GM18873 (cell line): ENCODE data around the gene EPN1.

Experiments used
- ATAC-seq: cut with Tn5 transposase; IDR thresholded peaks from one replicate; pipeline ENCODE4 v1.9.1; 2021; ENCODE audit warnings: mild to moderate bottlenecking, moderate library complexity, moderate number of reproducible peaks; ENCODE audit not compliant: unreplicated experiment, low FRiP score

The EPN1 gene

GRCh38 chr19:55690769-55691545 lies 15.9 kb downstream of the EPN1 start:
- ATAC-seq, result no peak

- ATAC-seq, result no peak
Observed at GRCh38 chr19:55691561-55692481, 16.8 kb downstream of the EPN1 start.

- no peak for ATAC-seq
Observed at GRCh38 chr19:55692681-55693081, 17.7 kb downstream of the EPN1 start.

GRCh38 chr19:55693336-55693974 lies 18.4 kb downstream of the EPN1 start:
- no peak for ATAC-seq

- no peak for ATAC-seq
Observed at GRCh38 chr19:55694241-55694655, 19.2 kb downstream of the EPN1 start.

- no peak for ATAC-seq
Observed at GRCh38 chr19:55694656-55695491, 19.8 kb downstream of the EPN1 start.

GRCh38 chr19:55695511-55696290 lies 20.7 kb downstream of the EPN1 start:
- ATAC-seq, result no peak

GRCh38 chr19:55696301-55697068 lies 21.5 kb downstream of the EPN1 start:
- ATAC-seq, result no peak

- ATAC-seq, result no peak
Observed at GRCh38 chr19:55697069-55697440, 22.0 kb downstream of the EPN1 start.

- ATAC-seq, result no peak
Observed at GRCh38 chr19:55697698-55698097, 22.7 kb downstream of the EPN1 start.

- ATAC-seq, result no peak
Observed at GRCh38 chr19:55698256-55698655, 23.2 kb downstream of the EPN1 start.

GRCh38 chr19:55699221-55699620 lies 24.2 kb downstream of the EPN1 start:
- ATAC-seq, result no peak

GRCh38 chr19:55700813-55701212 lies 25.8 kb downstream of the EPN1 start:
- ATAC-seq, result no peak

- no peak for ATAC-seq
Observed at GRCh38 chr19:55702131-55702627, 27.2 kb downstream of the EPN1 start.

- no peak for ATAC-seq
Observed at GRCh38 chr19:55703790-55704215, 28.8 kb downstream of the EPN1 start.

GRCh38 chr19:55704494-55705245 lies 29.6 kb downstream of the EPN1 start:
- ATAC-seq, result no peak

GRCh38 chr19:55705972-55706371 lies 30.9 kb downstream of the EPN1 start:
- no peak for ATAC-seq

- no peak for ATAC-seq
Observed at GRCh38 chr19:55711719-55712118, 36.7 kb downstream of the EPN1 start.
